Calu3 (cell line): Measurements from ENCODE around the gene SREBF2. TPM values are rescaled to one million over a fixed set of nuclear protein-coding genes. Genes with fewer than 3 reads are reported as not detected.
A peak's percentile ranks its signal among the peaks of the same experiment; 100 is the strongest.

Experiments
- BruUV-seq: library from RNA; stranded (reverse); fragments of 400-500 nt; replicated peaks from 2 replicates; lab custom pipeline; 2021; lab: Mats Ljungman, UMichigan
- CTCF ChIA-PET: fragments of 300-600 bp; sonication (Branson Sonifier 250); formaldehyde crosslinking; loops from one replicate; lab custom pipeline; 2022; ENCODE audit warnings: antibody characterized with exemption; lab: Charles Lee
- DNase-seq: peaks from one replicate; pipeline ENCODE4 v3.0.0; 2022
- H3K27ac Mint-ChIP-seq: one replicate; pipeline ENCODE4 v1.8.0; 2022; ENCODE audit warnings: mixed read lengths; ENCODE audit not compliant: unreplicated experiment
- H3K27me3 Mint-ChIP-seq: one replicate; pipeline ENCODE4 v1.8.0; 2022; ENCODE audit warnings: mixed read lengths; ENCODE audit not compliant: unreplicated experiment
- H3K36me3 Mint-ChIP-seq: one replicate; pipeline ENCODE4 v1.8.0; 2022; ENCODE audit warnings: mild to moderate bottlenecking, moderate library complexity, mixed read lengths; ENCODE audit not compliant: insufficient read depth, unreplicated experiment
- H3K4me1 Mint-ChIP-seq: one replicate; pipeline ENCODE4 v1.8.0; 2022; ENCODE audit warnings: mild to moderate bottlenecking, low read depth, mixed read lengths; ENCODE audit not compliant: unreplicated experiment
- H3K4me3 Mint-ChIP-seq: one replicate; pipeline ENCODE4 v1.8.0; 2022; ENCODE audit warnings: mild to moderate bottlenecking, low read depth, moderate library complexity, mixed read lengths; ENCODE audit not compliant: unreplicated experiment
- H3K9me3 Mint-ChIP-seq: one replicate; pipeline ENCODE4 v1.8.0; 2022; ENCODE audit warnings: low read depth, mixed read lengths; ENCODE audit not compliant: unreplicated experiment
- CTCF ChIP-seq: fragments of 200-600 bp; IDR thresholded peaks from one replicate; pipeline ENCODE4 v1.8.0; 2022; ENCODE audit warnings: antibody characterized with exemption; ENCODE audit not compliant: unreplicated experiment
- intact Hi-C: fragments of 100-400 bp; cut with micrococcal nuclease; formaldehyde crosslinking; loops from one replicate; pipeline ENCODE4 v1.10.0; 2022; ENCODE audit not compliant: unreplicated experiment
- total RNA-seq: library from RNA; stranded (reverse); gene quantifications from 2 replicates; pipeline ENCODE4 v1.2.3, GENCODE V29; 2022

SREBF2 gene
- total RNA-seq, 1 experiment from 2014 or later, result 159 TPM

DNA sequence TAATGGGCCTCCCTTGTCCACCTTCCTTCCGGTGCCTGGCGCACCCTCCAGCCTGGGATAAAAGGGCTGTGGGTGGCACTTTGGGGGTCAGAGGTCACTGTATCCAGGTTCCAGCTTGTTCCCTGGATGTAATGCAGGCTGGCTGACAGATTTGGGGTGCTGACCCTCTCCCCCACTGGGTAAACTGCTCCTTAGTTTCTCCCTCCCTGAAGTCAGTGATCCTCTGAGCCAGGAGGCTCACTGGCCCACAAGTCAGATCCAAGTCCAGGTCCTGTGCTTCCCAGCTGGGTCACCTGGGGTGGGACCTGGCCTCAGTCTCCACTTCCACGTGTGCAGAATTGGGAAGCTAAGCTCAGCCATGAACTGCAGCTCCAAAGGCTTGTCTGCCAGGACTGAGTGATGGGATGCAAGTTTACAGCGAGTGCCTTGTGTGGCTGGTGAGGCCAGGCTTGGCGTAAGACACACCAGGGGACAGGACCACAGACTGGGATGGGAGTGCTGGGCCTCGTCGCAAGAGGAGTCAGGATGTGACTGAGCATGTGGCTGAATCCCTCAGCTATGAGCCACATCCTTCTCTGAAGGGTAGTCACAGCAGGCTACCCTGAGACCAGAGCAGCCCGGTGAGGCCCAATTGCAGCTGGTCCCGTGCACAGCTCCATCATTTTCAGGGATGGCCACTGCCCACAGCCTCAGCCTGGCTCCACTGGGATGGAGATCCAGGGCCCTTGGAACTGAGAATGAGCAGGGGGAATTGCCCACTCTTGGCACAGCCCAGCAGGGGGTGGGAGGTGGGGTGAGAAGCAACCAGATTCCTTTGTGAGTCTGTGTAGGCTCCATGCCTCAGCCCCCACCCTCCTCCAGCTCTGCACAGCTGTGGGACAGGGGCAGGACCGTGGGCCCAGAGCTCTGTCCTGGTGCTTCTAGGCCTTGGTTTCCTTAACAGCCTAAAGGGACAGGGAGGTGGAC, 74.8 kb downstream of the SREBF2 start:
- no peak for DNase-seq
- BruUV-seq, result no TSS peak
- intact Hi-C loops, result no loop called here
- CTCF ChIA-PET, result interaction anchor here (0.5 to 1.4 kb wide), 4 partner anchors 18 to 456 kb away, joined by 4 to 6 read pairs (median 5); partner anchors contain the start of gene TNFRSF13C
- H3K27ac Mint-ChIP-seq, result no peak overlapping the region
- H3K27me3 Mint-ChIP-seq, result peaks cover 21% of the 10 kb centered on the region
- no peak for TF ChIP-seq CTCF
- no peak overlapping the region for H3K4me3 Mint-ChIP-seq
- peaks cover 53% of the 10 kb centered on the region for H3K36me3 Mint-ChIP-seq
- H3K9me3 Mint-ChIP-seq, result no peaks in the 10 kb centered on the region
- H3K4me1 Mint-ChIP-seq, result no peaks in the 10 kb centered on the region

GRCh38 chr22:41908411-41909309, 75.8 kb downstream of the SREBF2 start:
- no peak overlapping the region for H3K27ac Mint-ChIP-seq
- intact Hi-C loops, result no loop called here
- no peaks in the 10 kb centered on the region for H3K4me1 Mint-ChIP-seq
- DNase-seq, result no peak
- CTCF ChIA-PET, result interaction anchor here (1.3 to 1.4 kb wide), 2 partner anchors 17 to 32 kb away, joined by 4 to 6 read pairs; partner anchors contain the start of gene TNFRSF13C
- H3K4me3 Mint-ChIP-seq, result no peak overlapping the region
- H3K27me3 Mint-ChIP-seq, result peaks cover 30% of the 10 kb centered on the region
- BruUV-seq, result TSS peak; percentile 11
- no peak for TF ChIP-seq CTCF
- H3K9me3 Mint-ChIP-seq, result no peaks in the 10 kb centered on the region
- H3K36me3 Mint-ChIP-seq, result peaks cover 50% of the 10 kb centered on the region

- no peak for DNase-seq
- H3K4me3 Mint-ChIP-seq, result no peak overlapping the region
- TF ChIP-seq CTCF, result no peak
- peaks cover 44% of the 10 kb centered on the region for H3K36me3 Mint-ChIP-seq
- intact Hi-C loops, result no loop called here
- H3K27me3 Mint-ChIP-seq, result peaks cover 33% of the 10 kb centered on the region
- BruUV-seq, result no TSS peak
- CTCF ChIA-PET, result interaction anchor here (1.2 kb wide), 1 partner anchor 16 kb away, joined by 4 read pairs; no protein-coding TSS in a partner anchor
- no peaks in the 10 kb centered on the region for H3K4me1 Mint-ChIP-seq
- no peaks in the 10 kb centered on the region for H3K9me3 Mint-ChIP-seq
- H3K27ac Mint-ChIP-seq, result no peak overlapping the region
These were observed 76.6 kb downstream of the SREBF2 start for GRCh38 chr22:41909310-41910049.
